ELR (cell line): Measurements from ENCODE around the gene PLCB2.
A peak's percentile ranks its signal among the peaks of the same experiment; 100 is the strongest.

ENCODE experiments used
- DNase-seq: peaks from one replicate; pipeline ENCODE4 v3.0.0-alpha.2; 2015; ENCODE audit warnings: low read depth

The PLCB2 gene, protein sequence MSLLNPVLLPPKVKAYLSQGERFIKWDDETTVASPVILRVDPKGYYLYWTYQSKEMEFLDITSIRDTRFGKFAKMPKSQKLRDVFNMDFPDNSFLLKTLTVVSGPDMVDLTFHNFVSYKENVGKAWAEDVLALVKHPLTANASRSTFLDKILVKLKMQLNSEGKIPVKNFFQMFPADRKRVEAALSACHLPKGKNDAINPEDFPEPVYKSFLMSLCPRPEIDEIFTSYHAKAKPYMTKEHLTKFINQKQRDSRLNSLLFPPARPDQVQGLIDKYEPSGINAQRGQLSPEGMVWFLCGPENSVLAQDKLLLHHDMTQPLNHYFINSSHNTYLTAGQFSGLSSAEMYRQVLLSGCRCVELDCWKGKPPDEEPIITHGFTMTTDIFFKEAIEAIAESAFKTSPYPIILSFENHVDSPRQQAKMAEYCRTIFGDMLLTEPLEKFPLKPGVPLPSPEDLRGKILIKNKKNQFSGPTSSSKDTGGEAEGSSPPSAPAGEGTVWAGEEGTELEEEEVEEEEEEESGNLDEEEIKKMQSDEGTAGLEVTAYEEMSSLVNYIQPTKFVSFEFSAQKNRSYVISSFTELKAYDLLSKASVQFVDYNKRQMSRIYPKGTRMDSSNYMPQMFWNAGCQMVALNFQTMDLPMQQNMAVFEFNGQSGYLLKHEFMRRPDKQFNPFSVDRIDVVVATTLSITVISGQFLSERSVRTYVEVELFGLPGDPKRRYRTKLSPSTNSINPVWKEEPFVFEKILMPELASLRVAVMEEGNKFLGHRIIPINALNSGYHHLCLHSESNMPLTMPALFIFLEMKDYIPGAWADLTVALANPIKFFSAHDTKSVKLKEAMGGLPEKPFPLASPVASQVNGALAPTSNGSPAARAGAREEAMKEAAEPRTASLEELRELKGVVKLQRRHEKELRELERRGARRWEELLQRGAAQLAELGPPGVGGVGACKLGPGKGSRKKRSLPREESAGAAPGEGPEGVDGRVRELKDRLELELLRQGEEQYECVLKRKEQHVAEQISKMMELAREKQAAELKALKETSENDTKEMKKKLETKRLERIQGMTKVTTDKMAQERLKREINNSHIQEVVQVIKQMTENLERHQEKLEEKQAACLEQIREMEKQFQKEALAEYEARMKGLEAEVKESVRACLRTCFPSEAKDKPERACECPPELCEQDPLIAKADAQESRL

DNA sequence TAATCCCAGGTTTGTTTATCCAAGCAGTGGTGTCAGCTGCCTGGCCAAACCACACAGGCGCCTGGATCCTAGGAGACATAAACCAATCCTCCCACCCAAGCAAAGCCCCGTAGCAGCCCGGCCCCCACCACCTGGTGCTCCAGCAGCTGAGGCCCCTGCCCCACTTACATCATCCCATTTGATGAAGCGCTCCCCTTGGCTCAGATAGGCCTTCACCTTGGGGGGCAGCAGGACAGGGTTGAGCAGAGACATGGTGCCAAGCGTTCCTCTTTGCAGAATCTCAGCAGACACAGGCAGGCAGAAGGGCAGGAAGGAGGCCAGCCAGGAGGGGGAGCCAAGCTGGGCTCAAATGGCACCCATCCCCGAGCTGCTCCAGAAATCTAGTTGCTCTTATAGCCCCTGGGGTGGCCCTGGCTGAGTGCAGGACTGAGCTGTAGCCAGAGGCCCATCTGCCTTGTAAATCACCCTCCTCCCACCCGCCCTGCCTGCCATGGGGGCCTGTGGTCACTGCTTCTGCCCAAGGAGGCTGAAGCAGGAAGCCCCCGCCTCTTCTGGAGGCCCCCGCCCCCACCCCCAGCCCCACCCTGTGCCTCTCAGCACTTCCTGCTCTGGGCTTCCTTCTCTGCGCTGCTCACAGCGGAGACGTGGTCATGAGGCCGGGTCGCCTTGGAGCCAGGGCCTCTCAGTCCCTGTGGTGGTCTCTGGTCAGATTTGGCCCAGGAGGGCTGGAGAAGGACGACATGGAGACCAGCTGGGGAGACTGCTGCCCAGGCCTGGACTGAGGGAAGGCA lies at the start of gene PLCB2:
TSS of gene PLCB2 (minus strand) at position 515 of the 791 bp plus-strand sequence. CDS start at position 252, 263 bp downstream.
- no peak for DNase-seq

DNA sequence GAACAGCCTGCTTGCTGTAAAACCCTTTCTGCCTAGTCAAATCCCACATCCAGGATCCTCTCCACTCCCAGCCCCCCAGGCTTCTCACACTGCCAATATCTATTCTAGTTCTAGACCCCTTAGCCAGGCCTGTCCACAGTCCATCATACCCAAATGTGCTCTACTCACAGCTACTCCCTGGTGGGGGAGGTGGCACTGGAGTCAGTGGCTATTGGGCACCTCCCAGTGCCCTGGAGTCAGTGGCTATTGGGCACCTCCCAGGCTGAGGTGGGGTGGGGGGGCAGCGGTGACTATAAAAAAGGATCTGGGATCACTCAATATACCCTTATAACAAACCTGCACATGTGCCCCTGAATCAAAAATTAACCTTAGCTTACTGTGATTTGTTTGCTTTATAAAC lies 49.5 kb upstream of the PLCB2 start:
- no peak for DNase-seq

DNA sequence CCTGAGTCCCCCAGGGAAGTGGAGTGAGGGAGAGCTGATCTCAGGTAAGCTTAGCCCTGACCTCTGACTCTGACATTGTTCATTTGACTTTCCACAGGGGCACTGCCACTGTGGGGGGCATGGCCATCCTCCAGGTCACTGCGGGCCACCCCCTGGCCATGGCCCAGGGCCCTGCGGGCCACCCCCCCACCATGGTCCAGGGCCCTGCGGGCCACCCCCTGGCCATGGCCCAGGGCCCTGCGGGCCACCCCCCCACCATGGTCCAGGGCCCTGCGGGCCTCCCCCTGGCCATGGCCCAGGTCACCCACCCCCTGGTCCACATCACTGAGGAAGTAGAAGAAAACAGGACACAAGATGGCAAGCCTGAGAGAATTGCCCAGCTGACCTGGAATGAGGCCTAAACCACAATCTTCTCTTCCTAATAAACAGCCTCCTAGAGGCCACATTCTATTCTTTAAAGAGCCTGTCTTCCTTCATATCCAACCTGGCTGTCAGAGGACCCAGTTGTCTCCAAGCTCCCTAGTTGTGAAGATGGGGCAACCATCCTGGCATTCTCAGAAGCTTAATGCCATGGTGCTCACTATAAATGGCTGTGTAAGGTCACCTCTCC lies 48.3 kb upstream of the PLCB2 start:
- DNase-seq, result no peak

DNA sequence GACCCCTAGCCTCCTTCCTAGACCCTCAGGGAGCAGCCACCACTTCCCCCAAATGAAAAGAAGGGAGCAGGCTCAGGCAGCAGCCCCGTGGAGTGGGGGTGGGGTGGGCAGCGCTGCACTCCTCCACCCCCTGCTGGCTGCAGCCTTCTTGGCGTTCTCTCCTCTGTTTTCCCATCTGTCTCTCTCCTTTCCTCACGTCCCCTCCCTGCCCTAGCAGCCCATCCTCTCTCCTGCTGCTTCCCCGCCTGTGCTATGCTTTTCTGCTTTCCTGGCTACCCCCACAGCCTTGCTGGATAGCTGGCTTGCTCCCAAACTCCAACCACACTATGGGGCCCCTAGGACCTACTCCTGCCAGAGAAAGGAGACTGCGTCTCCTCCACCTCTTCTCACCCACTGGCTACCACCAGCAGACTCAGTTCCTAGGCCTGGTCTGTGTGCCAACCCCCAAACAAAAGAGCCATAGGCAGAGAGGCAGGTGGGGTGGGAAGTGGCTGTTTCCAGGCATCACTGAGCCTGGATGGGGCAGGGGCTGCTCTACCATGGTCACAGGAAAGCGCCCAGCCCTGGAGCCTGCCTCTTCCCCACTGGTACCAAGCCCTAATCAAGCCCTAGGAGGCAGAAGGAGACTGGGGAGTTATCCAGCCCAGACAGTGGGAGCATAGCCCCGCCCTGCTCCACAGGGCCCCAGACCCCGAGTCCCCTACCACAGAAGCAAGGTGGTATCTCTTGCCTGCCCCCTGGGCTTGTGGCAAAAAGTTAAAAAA lies 46.9 kb upstream of the PLCB2 start:
- DNase-seq, result peak; percentile 51

DNA sequence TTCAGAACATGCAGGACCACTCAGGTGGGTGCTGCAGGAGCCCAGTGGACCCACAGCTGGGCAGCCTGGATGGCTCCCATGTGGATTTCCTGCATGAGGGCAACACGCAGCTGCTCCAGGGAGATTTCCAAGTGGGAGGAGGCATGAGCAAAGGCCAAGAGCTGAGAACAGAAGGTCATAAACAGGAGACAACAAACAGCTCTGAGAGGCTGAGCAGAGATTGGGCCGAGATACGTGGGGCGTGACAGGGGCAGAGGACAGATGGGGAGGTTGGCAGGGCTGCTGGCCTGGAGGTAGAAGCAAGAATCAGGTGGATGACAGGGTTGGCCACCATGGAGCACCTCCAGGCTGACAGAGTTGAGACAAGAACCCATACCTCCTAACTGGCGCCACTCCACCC lies 46.0 kb upstream of the PLCB2 start:
- DNase-seq, result no peak

DNA sequence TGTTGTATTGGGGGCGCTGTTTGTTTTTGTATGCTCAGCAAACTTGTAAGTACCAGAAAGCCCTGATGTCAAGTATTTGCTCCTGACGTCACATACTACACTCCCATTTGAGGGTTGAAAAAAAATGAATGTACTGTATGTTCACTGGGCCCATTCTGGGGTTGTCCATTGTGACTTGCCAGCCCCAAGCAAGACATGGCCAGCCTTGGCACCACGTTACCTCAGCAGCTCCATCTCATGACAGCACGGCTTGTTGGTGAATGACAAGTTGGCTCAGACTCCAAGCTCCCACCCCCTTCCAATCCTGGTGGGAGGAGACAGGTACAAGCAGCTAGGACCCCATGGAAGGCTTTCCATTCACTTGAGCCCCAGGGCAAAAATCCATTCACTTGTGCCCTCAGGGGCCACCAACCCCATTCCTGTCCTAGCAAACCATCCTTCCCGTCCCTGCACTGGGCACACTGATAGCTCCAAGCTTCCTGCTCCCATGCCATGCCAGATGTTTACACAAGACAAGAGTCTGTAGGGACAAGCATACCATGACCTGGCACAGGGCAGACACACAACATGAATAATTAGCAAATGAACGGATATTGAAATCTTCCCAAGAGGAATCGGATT lies 44.7 kb upstream of the PLCB2 start:
- no peak for DNase-seq

DNA sequence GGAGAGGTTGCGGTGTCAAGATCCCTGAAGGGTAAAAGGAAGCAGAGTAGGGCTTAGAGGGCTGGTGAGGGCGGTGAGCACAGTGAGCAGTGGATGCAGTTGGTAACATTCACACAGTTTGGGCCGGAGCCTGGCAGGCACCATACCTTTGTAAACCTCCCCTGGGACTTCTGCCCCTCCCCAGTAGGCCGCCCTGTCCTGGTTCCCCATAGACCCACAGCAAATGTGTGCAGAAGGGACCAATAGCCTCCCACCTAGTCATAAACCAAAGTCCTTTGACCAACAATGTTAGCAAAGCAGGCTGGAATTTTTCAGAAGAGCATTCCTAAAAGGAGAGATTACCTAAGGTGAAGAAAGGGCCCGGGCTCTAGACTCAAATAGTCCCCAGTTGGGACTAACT lies 41.4 kb upstream of the PLCB2 start:
- DNase-seq, result no peak

DNA sequence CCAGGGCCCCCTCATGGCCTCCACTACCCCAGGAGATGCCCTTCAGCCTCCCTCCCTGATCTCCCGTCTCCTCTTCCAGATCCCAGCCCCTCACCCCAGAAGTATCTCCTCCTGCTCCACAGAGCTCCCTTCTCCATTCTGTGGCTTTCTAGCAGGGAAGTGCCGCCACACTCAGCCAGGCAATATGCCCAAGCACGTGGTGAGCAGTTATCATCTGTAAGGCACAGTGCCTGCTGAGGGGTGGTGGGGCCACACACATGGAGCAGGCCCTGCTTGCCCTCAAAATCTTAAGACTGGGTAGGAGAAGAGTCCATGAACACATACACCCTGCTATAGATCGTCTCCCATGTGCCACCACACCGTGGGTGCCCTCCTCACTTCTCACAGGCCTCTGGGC lies 40.7 kb upstream of the PLCB2 start:
- DNase-seq, result no peak

DNA sequence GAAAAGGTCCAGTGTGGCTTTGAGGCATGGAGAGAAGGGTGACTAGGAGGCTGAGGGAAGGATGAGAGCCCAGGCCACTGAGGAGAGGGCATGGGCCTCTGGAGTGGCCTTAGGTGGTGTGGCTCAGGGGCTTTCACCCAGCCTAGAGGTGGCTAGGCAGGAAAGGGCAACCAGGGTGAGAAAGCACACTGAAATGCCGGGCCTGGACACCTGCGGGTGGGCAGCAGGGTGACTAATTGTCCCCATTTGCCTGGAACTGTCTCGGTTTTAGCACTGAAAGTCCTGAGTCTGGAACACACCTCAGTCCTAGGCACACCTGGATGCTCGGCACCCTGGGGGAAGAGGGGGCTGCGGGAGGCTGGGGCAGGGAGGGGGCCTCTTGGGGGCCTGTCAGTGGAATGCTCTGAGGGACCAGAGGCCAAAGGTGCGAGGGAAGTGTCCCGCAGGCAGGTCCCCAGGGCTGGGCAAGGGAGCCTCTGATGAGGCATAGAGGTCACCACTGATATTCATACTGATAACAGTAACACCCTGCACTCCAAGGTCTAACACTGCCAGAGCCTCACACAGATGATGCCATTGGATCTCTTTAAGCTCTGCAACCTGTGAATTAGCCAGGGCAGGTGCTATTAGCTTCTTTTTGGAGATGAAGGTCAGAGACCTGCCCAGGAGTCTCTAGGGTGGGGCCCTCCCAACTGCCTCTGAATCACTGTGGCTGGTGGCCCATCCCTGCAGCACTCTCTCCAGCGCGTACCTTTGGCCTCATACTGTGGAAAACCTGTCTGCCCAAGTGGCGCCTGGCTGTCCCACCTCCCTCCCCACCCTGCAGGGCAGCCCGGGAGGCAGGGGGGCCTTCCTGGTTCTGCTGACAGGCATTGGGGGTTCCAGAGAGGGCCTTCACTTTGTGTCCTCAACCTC lies 40.1 kb upstream of the PLCB2 start:
- DNase-seq, result no peak

DNA sequence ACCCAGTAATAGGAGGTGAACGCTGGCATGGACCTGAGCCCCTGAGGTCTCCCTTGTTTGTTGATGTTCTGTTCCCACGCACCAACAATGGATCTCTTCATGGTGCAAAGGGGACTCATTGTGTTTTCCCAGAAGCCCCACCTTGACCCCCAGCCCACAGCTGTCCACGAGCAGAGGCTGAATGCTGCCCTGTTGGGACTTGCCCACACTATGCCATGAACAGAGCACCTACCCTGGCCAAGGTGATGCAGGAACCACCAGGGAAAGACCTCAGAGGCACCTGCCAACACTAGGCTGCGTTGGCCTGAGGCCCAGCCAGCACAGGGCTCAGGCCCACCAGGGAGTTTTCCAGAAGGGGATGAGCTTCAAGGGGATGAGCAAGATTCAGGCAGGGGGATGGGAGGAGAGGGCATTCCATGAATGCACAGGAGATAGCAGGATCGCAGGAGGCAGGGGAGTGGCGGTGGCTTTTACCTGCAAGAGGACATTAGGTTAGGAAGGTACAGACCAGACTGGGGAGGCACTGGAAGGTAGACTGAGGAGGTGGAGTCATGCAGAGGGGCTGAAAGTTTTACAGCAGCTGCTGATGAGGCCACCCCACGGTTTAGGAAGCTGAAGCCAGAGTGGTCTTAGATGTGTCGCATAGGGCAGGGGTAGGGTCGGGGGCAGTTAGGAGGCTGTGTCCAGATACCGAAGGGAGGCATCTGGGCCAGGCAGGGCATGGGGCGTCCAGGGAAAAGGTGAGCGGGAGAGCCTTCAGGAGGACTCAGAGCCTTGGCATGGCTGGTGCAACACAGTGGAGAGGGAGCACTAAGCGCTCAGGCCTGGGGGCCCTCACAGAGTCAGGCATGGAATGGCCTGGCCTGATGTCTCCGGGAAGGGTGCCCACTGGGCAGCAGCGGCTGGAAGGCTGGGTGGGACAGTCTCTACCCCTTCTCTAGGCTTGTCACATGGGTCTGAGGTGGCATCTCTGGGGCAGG lies 39.1 kb upstream of the PLCB2 start:
- DNase-seq, result no peak

DNA sequence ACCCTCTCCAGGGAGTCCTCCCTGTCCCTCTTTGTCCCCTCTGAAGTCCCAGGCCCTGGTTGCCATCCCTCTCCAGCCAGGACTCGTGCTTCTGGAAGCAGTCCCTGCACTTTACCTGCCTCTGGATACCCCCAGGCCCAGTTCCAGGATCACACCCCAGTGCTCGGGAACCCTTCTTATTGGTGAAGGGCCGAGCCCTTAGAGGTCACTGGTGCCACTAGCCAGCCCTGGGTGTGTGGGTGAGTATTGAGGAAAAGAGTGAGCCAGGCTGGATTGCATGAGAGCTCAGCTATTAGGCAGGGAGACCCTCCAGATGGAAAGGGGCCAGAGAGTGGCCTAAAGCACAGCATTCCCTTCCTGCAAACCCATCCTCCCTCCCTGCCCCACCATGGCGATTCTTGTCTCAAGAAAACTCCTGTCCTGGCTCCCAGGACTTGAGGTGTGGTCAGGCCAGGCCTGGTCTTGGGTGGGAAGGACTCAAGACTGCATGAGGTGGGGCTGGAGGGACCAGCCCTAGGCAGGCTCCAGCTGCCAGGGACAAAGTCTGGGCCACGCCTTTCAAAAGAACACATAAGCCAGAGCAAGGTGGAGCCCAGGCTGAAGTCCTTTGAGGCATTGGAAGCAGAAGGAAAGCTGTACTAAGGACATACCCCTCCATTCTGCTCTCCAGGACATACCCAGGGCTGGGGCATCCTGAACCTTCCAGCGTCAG lies 38.3 kb upstream of the PLCB2 start:
- no peak for DNase-seq

DNA sequence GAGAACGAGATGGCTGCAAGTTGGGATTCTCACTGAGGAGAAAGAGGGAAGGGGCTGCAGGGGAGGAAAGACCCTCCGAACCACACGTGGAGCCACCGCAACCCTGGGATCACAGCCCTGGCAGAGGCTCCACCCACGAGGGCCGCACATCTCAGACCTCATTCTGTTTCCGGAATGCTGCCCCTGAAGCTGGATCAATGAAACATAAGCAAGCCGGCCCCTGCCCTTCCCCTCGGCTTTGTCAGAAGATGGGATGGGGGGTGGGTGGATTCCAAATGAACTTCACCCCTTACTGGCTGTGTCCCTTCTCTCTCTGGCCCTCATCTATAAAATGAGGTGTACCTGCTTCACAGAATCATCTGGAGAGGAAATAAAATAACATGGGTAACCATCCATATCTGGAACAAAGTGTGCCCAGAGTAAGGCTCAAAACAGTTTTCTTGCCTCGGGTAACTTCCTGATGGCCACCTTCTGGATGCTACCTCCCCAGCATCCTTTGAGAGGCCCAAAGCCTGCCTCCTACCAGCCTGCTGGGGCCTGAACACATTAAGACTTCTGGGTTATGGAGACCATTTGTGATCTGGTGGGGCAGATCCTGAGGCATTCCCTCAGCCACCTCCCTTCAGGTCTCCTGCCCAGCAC lies 37.6 kb upstream of the PLCB2 start:
- no peak for DNase-seq

DNA sequence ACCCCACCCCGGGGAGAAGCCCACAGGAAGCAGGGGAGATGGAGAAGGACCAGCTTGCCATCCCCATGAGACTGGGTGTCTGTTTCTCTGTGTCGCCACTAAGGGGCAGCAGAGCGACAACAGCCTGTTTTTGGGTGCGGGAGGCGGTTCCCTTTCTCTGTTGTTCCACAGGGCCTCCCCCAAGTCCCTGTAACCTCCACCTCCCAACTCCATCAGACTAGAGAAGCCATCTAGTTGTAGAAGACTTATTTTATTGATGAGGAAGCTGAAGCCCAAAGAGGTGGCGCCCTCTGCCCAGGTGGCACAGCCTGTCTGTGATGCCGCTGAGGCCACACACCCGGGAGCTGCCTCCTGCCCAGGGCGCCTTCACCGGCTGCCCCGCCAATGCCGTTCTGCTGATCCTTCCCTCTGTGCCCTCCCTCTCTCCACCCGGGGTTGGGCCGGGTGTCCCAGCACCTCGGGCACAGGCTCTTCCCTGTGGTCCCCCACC lies 36.9 kb upstream of the PLCB2 start:
- peak; percentile 77 for DNase-seq

DNA sequence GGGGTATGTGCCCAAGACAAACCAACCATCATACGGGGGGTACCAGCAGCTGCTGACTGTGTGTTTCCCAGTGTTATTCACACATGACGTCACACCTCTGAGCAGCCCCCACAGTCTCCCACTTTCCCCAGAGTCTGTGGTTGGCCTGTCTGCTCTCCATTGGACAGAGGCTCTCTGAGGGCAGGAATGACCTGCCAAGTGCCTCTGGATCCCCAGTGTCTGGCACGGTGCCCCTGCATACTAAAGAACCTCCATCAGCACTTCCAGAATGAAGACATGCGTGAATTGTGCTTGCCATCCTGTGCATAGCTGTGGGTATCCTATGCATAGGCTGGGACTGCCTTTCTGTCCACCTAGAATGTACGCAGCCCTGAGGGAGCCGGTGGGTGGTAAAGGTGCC lies 36.5 kb upstream of the PLCB2 start:
- DNase-seq, result peak; percentile 68

DNA sequence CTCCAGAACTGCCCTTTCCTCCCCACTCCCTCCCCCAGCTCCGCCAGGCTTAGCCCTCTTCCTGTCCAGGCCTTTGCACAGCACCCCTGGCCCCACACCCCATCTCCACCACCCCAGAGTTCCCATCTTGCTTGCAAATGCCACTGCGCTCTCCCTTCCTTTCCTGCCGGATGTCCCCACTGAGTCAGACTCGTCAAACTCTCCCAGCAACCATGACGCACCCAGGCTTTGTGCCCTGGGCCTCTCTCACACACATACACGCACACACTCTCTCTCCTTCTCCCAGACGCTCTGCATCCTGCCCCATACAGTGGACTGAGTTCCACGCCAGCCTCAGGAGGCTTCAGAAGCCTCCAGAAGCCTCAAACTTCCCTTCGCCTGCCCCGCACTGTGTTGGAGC lies 35.8 kb upstream of the PLCB2 start:
- peak; percentile 99 for DNase-seq
